GM21360 (cell line): Measurements from ENCODE around the gene CEBPA.

ENCODE experiments used
- ATAC-seq: cut with Tn5 transposase; IDR thresholded peaks from one replicate; pipeline ENCODE4 v1.9.1; 2021; ENCODE audit warnings: mild to moderate bottlenecking, moderate library complexity; ENCODE audit not compliant: unreplicated experiment

The CEBPA gene

DNA sequence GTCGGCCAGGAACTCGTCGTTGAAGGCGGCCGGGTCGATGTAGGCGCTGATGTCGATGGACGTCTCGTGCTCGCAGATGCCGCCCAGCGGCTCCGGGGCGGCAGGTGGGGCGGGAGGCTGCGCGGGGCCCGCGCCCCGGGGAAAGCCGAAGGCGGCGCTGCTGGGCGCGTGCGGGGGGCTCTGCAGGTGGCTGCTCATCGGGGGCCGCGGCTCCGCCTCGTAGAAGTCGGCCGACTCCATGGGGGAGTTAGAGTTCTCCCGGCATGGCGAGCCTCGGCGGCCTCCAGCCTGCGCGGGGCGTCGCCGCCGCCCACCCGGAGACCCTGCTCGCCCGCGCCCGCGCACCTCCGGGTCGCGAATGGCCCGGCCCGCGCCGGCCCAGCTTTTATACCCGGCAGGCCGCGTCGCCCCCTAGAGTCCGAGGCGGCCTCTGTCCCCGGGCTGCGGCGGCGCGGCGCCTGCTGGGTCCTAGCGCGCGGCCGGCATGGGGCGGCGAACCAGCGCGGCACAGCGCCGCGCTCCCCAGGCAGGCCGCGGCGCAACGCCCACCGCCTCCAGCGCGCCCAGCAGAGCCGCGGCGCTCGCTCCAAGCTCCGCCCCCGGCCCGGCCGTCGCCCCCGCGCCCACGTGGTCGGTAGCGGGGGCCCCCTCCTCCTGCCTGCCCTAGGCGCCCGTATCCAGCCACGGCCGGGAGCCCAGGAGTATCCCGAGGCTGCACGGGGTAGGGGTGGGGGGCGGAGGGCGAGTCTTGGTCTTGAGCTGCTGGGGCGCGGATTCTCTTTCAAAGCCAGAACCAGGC is at the start of gene CEBPA:
Gene CEBPA (minus strand): TSS at position 360 of the 799 bp plus-strand sequence. CDS start 120 bp downstream, at position 240.
- peak; percentile 81 for ATAC-seq

DNA sequence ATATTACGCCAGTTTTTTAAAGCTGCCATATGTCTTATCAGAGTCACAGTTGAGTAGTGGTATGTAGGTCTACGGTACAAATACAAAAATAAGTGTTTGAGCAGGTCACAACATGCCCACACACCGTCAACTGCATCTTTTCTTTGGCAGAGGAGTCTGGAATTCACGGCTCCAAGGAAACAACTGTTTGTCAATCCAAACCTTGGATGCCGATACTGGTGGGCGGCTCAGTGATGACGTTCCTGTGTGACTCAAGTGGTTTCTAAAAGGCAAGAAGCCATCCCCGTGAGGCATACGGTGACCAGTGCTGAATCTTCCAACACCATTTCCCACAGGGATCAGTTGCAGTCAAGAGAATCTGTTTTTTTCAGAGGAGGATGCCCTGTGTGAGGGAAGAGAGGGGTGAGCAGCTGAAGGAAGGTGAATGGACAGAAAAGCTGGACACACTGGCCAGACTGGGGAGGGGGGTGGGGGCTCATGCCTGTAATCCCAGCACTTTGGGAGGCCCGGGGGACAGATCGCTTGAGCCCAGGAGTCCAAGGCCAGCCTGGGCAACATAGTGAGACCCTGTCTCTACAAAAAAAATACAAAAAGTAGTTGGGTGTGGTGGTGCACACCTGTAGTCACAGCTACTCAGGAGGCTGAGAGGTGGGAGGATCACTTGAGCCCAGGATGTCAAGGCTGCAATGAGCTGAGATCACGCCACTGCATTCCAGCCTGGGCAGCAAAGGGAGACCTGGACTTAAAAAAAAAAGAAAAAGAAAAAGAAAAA is 48.4 kb upstream of the CEBPA start:
- no peak for ATAC-seq

GRCh38 chr19:33349319-33350289 is 47.3 kb upstream of the CEBPA start:
- no peak for ATAC-seq

DNA sequence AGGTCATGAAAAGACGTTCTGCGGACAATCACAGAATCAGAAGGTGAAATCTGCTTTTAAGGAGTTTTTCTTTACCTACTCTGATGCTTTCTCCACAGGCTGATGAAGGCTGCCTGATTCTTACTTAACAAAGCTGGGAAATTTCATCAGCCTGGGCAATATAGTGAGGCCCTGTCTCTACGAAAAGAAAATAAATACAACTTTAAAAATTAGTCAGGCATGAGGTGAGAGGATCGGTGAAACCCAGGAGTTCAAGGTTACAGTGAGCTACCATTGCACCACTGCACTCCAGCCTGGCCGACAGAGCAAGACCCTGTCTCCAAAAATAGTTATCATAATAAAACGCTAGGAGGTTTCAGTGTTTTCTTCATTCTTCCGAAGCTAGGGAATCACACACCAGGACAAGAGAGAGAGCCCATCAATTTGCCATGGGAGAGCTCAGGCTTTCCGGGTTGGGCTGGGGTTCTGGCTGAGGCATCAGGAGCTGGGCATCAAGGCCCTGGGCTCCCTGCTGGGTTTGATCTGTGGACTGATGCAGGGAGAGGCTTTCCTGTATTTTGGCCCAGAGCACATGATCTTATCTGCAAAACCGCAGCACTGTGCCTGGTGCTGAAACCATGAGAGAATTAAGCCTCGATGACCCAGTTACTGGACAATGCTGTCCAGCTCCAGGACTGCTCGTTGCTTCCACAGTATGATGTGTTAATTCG is 46.1 kb upstream of the CEBPA start:
- ATAC-seq, result no peak

- ATAC-seq, result no peak
Measured at GRCh38 chr19:33347300-33347699, 45.0 kb upstream of the CEBPA start.

DNA sequence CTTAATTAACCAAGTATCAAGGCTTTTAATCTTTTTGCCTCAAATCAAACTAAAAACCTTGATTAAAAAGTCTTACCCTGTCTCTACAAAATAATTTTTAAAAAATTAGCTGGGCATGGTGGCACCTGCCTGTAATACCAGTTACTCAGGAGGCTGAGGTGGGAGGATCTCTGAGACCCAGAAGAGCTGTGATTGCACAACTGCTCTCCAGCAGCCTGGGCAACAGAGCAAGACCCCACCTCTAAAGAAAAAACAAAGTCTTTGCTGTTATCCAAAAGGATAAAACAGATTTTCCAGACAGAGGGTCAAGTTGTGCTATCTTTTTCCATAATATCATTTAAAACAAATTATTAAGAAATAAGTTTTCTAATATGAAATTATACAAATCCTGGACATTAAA is 44.3 kb upstream of the CEBPA start:
- ATAC-seq, result no peak

GRCh38 chr19:33345163-33345562 is 42.8 kb upstream of the CEBPA start:
- ATAC-seq, result no peak

DNA sequence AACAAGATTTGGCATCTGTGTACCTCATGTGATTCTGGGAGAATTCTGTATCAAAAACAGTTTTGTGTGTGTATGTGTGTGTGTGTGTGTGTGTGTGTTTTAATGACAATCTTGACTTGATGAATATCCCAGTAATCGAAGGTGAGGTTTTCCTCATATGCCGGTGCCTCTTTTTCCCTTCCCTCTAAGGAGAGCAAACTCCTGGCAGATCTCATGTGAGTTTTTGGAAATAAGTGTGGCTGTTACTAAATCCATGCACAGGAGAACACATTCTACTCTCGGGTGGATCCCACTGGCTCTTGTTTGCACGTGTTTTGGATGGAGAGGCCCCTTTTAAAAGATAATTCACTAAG is 42.2 kb upstream of the CEBPA start:
- no peak for ATAC-seq

DNA sequence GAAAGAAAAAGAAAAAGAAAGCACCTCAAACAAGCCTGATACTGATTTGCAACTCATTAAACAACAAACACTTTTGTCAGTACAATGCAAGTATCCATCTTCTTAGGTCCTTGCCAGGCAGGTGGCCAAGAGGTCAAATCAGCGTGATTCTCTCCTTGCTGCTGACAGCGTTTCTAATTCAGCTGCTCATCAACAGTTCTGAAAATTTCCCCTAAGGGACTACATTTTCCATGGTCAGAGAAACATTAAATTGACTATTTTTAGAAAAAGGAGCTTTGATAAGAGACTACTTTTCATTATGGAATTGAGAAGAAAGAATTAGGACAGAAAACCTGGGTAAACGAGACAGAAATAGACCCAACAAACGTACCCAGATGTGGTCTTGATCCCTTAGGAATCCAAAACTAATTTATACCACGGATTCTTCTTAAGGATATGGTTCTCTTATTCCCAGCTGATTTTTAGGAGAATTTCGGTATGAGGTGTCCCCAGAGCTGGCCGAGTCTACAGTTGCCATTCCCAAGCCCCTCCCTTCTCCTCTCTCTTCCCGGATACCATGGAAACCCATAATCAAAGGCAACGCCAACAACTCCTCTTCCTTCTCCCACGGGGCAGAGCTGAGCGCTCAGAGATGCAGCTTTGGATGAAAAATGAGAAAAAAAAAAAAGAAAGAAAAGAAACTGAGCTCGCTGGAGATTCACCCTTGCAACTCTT is 41.7 kb upstream of the CEBPA start:
- no peak for ATAC-seq

- ATAC-seq, result no peak
Measured at GRCh38 chr19:33343301-33343700, 41.0 kb upstream of the CEBPA start.

DNA sequence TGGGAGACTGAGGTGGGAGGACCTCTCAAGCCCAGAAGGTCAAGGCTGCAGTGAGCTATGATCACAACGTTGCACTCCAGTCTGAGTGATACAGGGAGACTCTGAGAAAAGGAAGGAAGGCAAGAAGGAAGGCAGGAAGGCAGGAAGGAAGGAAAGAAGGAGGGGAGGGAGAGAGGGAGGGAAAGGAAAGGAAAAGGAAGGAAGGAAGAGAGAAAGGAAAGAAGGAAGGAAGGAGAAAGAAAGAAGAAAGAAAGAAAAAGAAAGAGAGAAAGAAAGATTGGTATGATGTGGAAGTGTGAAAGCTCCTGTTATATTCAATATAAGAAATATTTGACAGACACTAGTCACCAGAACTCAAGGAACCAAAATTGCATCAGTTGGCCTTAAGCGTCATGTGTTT is 38.7 kb upstream of the CEBPA start:
- no peak for ATAC-seq

DNA sequence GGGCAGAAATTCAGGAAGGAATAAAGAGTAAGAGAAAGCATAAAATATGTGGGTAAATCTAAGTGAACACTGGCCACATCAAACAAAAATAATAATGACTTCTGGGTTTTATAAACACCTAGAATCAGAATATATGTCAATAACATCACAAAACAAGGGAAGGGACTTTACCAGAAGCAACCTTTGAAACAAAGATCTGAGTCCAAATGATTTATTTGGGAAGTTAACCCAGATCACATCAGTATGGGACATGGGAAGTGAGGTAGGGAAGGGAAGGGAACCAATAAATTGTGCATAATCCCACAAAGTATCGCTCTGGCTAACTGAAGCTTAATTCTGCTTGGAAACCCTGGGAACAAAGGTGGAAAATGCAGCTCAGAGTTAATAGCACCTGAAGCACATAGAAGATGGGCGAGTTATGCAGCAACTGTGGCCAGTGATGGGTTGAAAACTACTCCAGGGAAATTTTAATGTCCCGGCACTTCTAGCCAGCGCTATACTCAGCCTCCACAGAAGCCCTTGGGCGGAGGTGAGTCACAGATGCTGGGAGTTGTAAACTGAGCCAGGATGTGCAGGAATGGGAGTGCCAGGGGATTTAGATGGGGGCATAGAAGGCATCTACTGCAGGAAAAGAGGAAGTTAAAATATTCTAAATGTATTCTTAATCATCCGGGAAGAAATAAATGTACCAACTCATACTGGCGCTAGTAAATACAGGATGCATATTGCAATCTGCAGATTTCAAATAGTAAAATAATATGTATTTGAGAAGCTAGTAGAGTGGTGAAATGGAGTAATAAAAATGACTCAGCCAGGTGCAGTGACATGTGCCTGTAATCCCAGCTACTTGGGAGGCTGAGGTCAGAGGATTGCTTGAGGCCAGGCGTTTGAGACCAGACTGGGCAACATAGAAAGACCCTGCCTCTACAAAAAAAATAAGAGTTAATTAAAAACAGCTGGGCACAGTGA is 37.0 kb upstream of the CEBPA start:
- ATAC-seq, result no peak

- no peak for ATAC-seq
Measured at GRCh38 chr19:33335446-33335845, 33.1 kb upstream of the CEBPA start.

DNA sequence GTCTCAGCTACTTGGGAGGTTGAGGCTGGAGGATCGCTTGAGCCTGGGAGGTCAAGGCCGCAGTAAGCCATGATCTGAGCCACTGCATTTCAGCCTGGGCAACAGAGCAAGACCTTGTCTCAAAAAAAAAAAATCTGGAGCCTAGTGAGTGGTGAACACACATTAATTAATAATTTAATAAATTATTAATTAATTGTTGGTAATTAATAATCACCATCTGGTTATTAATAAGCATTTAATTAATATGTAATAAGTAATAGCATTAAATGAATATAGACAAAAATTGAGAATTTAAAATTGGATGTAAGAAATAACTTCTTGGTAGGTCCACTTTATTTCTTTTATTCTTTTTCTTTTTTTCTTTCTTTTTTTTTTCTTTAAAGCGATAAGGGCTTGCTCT is 31.9 kb upstream of the CEBPA start:
- no peak for ATAC-seq

DNA sequence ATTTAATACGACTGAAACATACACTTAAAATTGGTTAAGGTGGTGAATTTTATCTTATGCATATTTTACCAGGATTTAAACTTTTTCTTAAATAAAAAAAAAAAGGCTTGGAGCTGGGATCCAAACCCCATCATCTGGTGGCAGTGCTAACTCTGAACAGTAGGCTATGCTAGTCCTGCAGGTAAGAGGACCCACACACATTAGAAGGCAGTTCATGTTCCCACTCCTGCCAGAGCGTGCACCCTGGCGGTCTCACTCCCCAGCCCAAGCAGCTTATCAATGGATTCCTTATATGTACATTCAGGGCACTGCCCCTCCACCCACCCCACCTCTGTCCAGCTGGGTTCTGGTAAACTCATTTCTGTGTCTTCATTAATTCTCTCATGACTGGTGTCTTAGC is 31.3 kb upstream of the CEBPA start:
- ATAC-seq, result no peak

- ATAC-seq, result no peak
Measured at GRCh38 chr19:33333151-33333550, 30.8 kb upstream of the CEBPA start.

DNA sequence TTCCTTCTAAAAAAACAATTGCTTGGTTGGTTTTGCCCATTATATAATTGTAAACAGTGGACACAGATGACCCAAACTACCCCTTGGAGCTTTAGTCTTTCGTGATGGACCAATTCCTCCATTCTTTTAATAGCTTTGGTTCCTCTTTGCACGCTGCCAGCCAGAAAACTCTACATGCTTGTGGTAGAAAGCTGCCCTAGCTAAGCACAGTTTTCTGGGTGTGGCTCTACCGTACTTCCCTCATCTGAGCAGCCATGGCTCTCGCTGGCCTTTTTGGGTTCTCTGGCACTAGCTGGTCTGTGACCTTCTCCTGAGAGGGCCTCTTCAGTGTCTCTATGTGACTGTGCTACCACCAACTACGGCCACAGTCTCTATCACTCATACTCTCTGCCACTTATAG is 29.9 kb upstream of the CEBPA start:
- no peak for ATAC-seq

- no peak for ATAC-seq
Measured at GRCh38 chr19:33329736-33330135, 27.4 kb upstream of the CEBPA start.

DNA sequence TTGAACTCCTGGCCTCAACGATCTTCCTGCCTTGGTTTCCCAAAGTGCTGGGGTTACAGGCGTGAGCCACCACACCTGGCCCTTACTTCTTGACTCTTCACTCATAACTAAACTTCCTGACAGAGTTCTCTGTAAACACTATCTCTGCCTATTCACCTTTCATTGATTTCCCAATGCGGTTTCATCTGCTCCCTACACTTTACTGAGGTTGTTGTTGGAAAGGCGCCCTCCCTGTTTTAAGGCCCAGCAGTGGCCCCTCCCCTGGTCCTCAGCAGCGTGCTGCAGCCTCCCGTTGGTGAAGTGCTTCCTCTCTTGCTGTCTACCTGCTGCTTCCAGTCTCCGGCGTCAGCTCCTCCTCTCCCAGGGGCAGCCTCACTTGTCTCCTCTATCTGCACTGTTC is 26.7 kb upstream of the CEBPA start:
- ATAC-seq, result no peak
